Activated CD4-positive, alpha-beta T cell treated with anti-CD3 and anti-CD28 coated beads, Interleukin-2, Interleukin-4, amounts not matched to agents 100 ng/mL and 50 ng/mL, durations not matched to agents 16 hours and 8 hours (primary cell): Measurements from ENCODE around the gene C1orf74.
"Not testable (repeated sequence)": the region's sequence is repeated elsewhere in the genome, so short reads cannot be mapped to it uniquely, and the experiment has no call there.

ENCODE experiments used
- DNase-seq: peaks from one replicate; pipeline ENCODE4 v3.0.0-alpha.2; 2020; ENCODE audit warnings: low spot score

The C1orf74 gene

DNA sequence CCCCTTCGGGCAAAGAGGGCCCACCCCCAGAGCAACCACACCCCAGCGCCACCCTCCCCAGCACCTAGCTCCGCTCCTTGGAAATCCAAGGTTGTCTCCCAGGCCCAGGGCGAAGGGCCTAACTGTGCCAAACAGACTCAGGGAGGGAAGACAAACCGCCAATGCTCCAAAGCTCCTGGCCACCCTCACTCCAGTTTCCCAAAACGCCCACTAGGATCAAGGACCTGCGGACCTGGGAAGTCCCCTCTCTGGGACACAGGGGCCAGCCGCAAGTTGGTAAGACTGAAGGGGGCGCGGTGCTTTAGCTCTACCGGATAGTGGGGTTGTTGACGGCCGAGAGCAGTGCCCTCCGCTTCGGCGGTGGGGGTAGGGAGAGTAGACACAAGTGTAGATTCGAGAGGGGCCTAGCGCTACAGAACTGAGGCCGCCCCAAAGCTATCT, 21.0 kb upstream of the C1orf74 start:
- DNase-seq, result no peak

DNA sequence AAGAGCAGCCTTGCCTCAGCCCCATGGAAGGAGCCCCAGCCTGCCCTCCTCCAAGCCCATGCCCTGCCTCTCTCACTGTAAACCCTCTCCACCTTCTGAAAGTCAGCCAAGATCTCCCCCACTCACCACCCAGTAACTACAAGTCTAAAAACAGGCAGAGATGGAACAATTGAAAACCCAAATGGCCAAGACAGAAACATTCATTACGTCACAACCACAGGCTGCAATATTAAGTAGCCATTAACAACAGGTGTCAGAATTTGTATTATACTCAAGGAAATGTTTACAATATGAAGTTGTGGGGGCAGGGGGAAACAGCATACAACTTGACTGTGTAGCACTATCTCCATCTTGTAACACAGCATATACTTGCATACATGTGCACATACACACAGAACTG, 19.2 kb upstream of the C1orf74 start:
- no peak for DNase-seq

DNA sequence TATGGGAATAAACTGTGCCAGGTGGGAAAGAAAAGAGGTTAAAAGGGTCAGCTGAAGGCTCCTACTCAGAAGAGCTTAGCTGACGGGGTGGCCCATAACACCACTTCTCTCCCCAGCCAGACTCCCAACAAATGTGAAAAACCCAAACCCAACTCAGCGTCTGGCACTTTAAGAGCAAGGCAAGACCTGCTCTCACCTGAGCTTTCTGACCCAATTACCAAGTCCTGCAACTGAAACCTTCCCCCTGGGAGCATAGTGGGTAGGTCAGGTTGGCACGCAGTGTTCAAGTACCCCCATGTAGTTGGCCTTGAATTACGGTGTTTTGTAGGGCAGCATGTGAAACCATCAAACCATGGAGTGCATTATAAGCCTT, 18.4 kb upstream of the C1orf74 start:
- DNase-seq, result no peak

DNA sequence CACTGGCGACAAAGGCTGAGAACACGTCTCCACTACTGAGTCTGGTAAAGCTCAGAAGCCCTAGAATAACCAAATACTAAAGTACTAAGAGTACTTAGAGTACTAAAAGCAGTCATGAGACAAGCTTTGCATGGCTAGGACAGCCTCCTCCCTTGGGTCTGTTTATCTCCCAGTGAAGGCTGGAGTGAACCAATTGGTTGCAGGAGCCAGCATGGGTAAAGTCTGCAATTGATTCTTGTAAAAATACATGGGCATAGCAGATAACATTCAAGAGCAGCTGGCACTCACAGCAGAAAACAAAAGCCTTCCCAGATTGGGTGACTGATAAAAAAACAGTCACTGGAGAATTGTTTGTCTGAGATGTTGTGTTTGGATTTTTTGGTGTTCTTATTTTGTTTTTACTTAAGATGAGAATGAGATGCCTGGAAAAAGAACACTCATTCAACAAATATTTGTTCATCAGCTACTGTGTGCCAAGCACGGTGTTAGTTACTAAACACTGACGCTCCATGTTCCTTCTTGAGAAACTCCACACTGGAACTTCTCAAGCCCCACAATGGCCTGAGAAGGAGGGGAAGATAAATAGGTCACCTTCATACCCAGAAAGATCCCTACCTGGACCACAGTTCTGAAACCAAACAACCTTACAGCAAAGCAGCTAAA, 17.9 kb upstream of the C1orf74 start:
- no peak for DNase-seq

DNA sequence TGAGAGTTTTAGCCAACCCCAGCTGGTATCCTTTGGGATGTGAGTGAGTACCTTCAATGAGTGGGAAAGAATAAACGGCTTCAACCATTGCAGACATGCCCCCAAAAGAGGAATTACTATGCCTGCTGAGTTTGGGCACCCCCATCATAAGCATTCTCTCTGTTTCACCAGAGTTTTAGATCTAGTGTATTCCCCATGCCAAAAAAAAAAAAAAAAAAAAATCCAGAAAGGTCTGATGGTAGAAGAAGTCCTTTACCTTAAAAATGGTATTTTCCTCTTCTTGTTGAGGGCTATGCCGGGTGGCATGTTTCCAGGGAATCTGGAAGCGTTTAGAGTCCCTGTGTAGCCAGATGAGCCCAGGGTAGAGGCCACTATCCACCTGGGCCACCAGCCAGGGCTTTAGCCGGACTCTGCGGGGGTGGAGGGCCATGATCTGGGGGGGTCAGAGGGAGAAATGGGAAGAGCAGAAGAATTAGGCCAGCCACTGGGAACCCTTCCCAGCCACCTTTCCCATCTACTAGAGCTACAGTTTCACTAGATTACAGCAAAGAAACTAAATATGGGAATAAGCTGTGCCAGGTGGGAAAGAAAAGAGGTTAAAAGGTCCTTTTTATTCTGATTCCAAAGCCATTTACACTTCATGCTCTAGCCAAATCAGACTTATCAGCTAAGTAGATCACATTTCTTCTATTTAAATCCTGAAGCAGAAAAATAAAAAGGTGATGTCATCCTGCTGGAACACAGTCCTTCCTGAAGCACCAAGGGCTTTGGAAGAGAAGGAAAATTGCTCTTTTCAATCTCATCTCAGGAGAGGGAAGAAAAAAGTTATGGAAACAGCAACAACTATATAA, 16.9 kb upstream of the C1orf74 start:
- DNase-seq, result no peak

DNA sequence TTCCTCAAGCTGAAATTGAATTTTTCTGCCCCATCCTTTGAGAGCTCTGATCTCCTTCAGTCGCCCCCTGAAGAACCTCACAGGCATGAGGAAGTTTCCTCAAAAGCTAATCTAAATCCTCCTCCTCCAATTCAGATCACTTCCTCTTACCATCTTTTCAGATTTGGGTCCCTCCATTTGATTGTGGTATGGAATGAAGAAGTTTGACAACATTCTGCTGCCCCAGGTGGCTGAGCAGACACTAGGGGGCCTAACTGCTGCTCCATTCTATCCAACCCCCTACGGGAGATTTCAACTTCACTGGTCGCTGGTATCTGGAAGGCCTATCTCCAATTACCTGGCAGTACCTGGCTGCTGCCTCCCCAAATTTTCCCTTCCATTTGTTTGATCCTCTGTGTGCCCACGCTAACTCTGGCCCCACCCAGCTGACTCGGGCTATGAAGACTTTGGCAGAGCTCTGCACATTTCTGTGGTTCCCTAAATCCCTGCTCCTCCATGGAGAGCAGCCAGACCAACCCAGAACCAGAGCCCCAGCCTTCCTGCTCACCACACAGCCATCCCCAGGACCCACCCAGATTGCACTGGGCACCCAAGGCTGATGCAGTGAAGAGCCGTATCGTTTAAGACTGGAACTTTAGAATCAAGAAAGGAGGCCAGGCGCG, 13.8 kb upstream of the C1orf74 start:
- DNase-seq, result no peak

DNA sequence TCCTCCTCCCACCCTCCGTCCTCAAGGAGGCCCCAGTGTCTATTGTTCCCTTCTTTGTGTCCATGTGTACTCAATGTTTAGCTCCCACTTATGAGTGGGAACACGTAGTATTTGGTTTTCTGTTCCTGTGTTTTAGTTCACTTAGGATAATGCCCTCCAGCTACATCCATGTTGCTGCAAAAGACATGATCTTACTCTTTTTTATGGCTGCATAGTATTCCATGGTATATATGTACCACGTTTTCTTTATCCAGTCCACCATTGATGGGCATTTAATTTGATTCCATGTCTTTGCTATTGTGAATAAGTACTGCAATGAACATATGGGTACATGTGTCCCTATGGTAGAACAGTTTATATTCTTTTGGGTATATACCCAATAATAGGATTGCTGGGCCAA, 9.4 kb upstream of the C1orf74 start:
- not testable (repeated sequence) for DNase-seq

DNA sequence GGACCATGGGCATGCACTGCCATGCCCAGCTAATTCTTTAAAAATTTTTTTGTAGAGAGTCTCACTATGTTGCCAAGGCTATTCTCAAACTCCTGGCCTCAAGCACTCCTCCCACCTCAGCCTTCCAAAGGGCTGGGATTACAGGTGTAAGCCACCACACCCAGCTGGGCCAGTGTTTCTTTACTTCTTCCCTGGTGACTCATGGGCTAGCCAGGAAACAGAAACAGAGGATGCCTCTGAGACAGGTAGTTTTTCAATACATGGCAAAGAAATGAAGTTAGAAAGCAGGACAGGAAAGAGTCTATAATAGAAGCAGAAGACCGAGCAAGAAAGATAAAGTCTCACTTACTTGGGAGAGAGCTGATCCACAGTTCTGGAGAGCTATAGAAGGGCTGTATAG, 7.6 kb upstream of the C1orf74 start:
- DNase-seq, result no peak

DNA sequence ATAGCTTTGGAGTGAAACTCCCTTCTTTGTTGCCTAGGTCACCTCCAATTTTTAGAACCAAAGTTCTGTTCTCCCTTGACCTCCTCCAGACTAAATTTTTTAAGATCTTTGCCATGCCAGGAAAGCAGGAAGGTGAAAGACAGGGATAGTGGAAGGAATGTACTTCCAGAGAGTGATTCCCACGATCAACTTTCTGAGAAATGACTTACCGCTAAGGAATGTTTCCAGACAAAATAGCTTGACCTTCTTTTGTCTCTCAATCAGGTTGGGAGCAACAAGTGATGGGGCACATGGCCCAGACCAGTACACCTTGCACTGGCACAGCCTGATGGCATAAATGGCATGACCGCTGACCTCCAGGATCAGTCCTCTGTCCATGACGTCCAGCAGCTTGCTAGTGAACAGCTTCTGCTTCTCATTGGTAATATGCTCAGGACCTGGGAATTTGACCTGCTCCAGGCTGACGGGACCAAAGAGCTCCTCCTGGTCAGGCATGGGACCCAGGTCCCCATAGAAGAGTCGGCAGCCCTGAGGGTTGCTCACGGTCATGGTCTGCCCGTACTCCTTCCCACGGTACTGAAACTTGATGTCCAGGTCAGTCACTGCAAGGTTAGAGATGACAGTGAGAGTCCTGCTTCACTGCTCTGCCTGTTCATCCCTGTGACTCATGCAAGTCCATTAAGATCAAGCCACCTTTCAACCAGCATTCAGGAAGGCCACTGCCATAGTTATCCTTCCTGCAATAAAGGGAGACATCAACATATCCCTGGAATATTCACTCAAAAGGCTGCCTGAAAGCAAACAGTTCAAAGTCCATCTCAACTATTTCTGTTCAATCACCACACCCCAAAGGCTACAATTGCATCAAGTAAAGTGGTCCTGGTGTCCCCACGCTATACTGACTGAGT, 6.2 kb upstream of the C1orf74 start:
- no peak for DNase-seq

DNA sequence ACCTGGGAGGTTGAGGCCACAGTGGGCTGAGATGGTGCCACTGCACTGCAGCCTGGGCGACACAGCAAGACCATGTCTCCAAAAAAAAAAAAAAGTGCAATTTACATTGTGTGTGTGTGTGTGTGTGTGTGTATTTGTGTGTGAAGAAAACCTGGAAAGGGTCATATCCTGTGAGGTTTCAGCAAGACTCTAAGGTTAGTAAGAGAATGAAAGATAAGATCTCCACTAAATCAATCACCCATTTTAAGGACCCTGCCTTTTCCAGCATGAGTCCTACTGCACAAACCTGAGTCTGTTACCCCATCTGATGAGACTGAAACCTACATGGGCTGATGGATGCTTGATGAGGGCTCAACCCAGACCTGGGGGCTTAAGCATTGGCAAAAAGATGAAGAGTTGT, 4.9 kb upstream of the C1orf74 start:
- DNase-seq, result peak; percentile 37

DNA sequence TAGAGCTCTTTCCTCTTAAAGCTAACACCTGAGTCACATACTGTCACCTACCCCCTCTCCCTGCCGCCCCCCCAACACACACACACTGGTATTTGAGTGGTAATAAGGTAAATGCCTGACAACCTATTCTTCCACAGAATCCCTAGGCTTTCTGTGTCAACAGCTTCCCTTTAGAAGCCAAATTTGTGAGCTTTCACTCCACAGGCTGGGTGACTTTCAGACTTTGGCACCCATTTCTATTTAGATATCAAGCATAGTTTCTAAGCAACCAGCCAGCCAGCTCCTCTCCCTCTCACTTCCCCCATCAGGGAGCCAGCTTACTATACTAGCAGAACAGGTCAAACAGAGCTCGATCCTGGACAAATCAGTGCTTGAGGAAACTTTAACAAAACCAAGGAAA, 3.2 kb upstream of the C1orf74 start:
- no peak for DNase-seq

DNA sequence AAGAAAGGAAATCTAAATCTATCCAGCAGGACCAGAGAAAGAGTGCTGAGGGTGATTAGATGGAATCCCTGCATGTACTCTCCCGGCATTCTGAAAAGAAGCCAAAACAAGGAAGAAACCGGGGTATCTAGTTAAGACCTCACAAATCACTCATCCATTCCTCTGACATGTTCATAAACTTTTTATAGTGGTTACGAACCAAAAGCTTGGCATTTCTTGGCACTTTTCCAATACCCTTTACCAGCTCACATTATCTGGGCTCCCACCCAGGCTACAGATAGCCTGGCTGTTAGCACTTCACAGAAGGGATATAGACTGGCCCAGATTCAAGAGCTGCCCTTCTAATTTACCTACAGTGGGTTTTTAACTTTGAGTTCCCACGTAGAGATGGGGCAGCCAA, 1.8 kb upstream of the C1orf74 start:
- no peak for DNase-seq

DNA sequence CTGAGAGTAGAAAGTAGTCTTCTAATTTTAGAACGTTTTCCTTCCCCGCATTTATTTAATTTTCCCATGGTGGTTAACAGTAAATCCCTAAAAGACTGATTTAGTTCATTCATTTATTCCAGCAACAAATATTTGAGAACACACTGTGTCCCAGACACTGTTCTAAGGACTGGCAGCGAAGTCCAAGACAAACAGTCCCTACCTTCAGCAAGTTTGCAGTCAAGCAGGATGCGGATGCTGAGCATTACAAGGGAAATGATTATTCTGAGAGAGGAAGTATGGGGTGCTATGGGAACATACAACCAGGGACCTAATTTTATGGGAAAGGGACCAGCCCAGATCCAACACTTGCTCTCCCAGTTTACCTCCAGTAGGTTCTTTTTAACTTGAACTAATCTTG, 1.2 kb upstream of the C1orf74 start:
- no peak for DNase-seq

DNA sequence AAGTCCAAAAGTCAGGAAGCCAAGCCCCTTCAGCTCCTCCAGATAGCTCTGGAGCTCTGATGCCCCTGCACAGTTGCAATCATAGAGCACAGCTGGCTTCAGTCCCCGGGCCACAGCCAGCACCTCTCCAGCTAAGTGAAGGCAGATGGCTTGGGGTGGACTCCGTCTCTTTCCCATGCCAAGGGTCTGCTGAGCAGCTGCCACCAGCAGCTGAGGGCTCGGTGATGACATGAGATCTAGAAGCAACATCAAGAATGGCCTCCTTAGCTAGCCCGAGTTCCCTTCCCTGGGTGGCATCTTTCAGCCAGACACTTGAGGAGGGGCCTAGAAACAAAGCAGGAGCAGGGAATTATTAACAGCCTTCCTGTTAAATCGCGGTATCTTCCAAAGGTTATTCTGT, 973 bp downstream of the C1orf74 start:
- DNase-seq, result no peak

DNA sequence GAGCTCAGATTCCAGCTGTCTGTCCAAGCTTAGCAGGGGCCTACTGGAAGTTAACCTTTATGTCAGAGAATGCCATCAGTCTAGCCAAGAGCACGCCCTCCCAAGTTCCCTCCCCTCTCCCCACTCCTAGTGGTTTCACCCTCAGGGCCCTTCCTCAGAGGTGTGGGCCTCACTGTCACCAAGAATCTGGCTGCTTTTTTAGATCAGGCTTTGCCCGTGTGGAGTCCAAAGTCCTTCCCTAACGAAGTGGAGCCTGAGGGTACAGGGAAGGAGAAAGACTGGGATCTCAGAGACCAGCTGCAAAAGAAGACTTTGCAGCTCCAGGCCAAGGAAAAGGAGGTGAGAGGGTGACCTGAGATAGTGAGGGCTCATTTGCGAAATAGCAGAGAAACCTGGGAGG, 4.1 kb downstream of the C1orf74 start:
- DNase-seq, result no peak

DNA sequence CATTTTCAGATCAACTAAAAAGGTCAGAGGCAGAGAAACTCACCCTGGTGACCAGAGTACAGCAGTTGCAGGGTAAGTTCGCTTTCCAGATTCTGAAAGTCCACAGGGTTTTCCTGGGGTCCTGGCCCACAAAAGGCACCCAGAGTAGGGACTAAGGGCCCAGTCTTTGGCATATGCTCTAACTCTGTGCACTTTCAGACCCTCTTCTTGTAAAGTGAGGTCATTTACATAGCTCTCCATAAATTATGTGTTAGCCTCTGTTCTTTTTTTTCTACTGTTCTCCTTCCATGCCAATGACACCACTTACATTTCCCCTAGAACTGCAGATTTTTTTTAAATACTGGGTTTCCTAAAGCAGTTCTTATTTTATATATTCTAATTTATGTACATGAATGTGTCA, 6.3 kb downstream of the C1orf74 start:
- no peak for DNase-seq

DNA sequence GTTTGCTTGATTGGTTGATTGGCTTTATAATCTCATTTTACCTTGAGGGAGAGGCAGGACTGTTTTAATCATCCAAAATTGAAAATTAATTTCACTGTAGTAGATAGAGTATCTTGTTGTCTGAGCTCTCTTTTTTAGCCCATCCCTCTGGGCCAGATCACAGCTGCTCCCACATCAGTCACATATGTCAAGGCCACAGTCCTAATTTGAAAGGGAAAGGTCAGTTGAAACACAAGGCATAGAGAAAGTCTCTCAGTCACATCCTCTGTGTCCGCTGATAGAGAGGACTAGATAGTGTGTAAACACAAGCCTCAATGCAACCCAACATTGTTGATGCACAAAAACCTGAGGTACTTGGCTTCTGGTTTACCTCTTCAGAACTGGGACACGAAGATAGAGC, 6.8 kb downstream of the C1orf74 start:
- DNase-seq, result no peak

DNA sequence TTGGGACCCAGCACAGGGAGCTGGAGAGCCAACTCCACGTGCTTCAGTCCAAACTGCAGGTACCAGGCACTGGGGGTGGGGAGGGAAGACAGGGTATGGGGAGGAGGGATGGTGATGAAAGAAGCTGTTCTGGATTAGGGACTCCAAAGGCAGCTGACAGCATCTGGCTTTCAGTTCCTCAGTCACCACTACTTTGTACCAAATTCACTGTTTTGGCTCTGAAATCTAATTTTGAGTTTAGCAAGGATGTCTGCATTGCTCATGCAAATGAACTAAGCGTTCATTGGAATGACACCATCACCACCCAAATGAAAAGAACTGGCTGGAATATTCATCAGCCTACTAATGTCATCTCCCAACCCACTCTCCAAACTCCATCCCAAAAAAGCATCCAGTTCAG, 8.7 kb downstream of the C1orf74 start:
- DNase-seq, result no peak

DNA sequence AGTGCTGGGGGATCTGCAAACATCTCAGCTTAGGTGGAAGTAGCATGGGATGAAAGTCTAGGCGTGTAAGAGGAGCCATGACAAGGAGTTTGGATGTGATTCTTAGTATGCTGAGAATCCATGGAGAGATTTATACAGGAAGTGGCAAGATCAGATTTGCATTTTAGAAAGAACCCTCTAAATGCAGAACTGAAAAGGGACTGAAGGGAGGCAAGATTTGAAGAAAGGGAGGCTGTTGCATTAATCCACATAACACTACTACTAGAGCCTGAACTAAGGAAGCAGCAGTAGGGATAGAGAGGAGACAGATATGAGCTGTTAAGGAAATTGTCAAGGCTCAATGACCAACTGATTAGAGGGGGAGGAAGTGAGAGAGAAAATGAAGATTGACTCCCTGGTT, 9.8 kb downstream of the C1orf74 start:
- DNase-seq, result no peak

DNA sequence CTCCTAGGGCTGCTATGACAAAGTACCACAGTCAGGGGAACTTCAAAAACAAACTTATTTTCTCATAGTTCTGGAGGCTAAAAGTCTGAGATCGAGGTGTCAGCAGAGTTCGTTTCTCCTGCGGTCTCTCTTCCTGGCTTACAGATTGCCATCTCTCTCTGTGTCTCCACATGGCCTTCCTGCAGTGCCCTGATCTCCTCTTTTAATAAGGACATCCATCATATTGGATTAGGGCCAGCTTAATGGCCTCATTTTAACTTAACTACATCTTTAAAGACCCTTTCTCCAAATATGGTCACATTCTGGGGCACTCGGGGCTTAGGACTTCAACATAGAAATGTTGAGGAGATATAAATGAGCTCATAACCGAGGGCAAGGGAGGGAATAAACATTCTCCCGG, 12.2 kb downstream of the C1orf74 start:
- DNase-seq, result no peak

DNA sequence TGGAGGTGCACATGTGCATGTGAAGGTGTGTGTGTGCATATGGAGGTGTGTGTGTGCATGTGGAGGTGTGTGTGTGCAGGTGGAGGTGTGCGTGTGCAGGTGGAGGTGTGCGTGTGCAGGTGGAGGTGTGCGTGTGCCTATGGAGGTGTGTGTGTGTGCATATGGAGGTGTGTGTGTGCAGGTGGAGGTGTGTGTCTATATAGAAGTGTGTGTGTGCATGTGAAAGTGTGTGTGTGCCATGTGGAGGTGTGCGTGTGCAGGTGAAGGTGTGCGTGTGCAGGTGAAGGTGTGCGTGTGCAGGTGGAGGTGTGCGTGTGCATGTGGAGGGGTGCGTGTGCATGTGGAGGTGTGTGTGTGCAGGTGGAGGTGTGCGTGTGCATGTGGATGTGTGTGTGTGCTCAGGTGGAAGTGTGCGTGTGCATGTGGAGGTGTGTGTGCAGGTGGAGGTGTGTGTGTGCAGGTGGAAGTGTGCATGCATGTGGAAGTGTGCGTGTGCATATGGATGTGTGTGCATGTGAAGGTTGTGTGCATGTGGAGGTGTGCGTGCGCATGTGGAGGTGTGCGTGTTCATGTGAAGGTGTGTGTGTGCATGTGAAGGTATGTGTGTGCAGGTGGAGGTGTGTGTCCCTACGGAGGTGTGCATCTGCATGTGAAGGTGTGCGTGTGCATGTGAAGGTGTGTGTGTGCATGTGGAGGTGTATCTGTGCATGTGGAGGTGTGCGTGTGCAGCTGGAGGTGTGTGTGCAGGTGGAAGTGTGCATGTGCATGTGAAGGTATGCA, 13.5 kb downstream of the C1orf74 start:
- no peak for DNase-seq
